Amniotic epithelial cell (primary cell): ENCODE measurements around the gene EIF4H.
"Not testable (repeated sequence)": the region's sequence is repeated elsewhere in the genome, so short reads cannot be mapped to it uniquely, and the experiment has no call there.

Source experiments
- DNase-seq: peaks from one replicate; pipeline ENCODE4 v3.0.0-alpha.2; 2010; ENCODE audit warnings: low read depth

EIF4H gene

GRCh38 chr7:74224907-74225306 is 50.8 kb downstream of the EIF4H start:
- DNase-seq: not testable (repeated sequence)

GRCh38 chr7:74225400-74225799 is 51.2 kb downstream of the EIF4H start:
- DNase-seq: no peak

- DNase-seq: no peak
Measured at GRCh38 chr7:74226633-74227032, 52.5 kb downstream of the EIF4H start.

- DNase-seq: no peak
Measured at GRCh38 chr7:74228951-74229900, 55.1 kb downstream of the EIF4H start.

- DNase-seq: no peak
Measured at GRCh38 chr7:74230446-74231231, 56.5 kb downstream of the EIF4H start.

- DNase-seq: no peak
Measured at GRCh38 chr7:74231232-74231590, 57.1 kb downstream of the EIF4H start.

- DNase-seq: peak; percentile 97
Measured at GRCh38 chr7:74233655-74234285, 59.6 kb downstream of the EIF4H start.

- no peak for DNase-seq
Measured at GRCh38 chr7:74235518-74236268, 61.5 kb downstream of the EIF4H start.

- DNase-seq: no peak
Measured at GRCh38 chr7:74236284-74236683, 62.1 kb downstream of the EIF4H start.

GRCh38 chr7:74240482-74240881 is 66.3 kb downstream of the EIF4H start:
- DNase-seq: no peak

- DNase-seq: no peak
Measured at GRCh38 chr7:74242122-74242443, 67.9 kb downstream of the EIF4H start.

GRCh38 chr7:74246497-74246896 is 72.3 kb downstream of the EIF4H start:
- DNase-seq: no peak
